Stomach (tissue), 4 donors: ENCODE results near the gene KIAA1191.
"Not testable (repeated sequence)": the region's sequence is repeated elsewhere in the genome, so short reads cannot be mapped to it uniquely, and the experiment has no call there.

Source experiments
- CTCF ChIP-seq, 7 experiments: fragments of 450-650 bp in 4 of 7; fragments of 200-600 bp in 3 of 7; sonication (generic) in 3 of 7; IDR thresholded peaks; one replicate each; pipeline ENCODE4 v1.5.1; 2016 to 2019; ENCODE audit warnings: antibody characterized with exemption in 7 of 7, control low read depth in 2 of 7, mild to moderate bottlenecking in 1 of 7
- POLR2A ChIP-seq, 4 donors: fragments of 450-650 bp; IDR thresholded peaks; one replicate each; pipeline ENCODE4 v1.6.1; 2016; ENCODE audit warnings: antibody characterized with exemption in 4 of 4, control low read depth in 2 of 4, mild to moderate bottlenecking in 1 of 4, moderate library complexity in 1 of 4
- POLR2AphosphoS5 ChIP-seq, 3 donors: sonication (generic); formaldehyde crosslinking; IDR thresholded peaks; one replicate each; pipeline ENCODE4 v1.6.1; 2016; ENCODE audit warnings: antibody characterized with exemption in 3 of 3

GRCh38 chr5:176408252-176408573 lies 46.6 kb upstream of the KIAA1191 start:
- TF ChIP-seq POLR2A, CTCF, POLR2AphosphoS5 (IDR thresholded peaks at IDR 0.05): not testable (repeated sequence)
